ENCODE data around the gene TMEM178B. TPM values are rescaled to one million over a fixed set of nuclear protein-coding genes. Genes with fewer than 3 reads are reported as not detected.
"Not testable (repeated sequence)": the region's sequence is repeated elsewhere in the genome, so short reads cannot be mapped to it uniquely, and the experiment has no call there.

Gene TMEM178B
- polyA plus RNA-seq, 1 of the 3 experiments (the other 2 are of a cell fraction): 0.20 TPM

DNA sequence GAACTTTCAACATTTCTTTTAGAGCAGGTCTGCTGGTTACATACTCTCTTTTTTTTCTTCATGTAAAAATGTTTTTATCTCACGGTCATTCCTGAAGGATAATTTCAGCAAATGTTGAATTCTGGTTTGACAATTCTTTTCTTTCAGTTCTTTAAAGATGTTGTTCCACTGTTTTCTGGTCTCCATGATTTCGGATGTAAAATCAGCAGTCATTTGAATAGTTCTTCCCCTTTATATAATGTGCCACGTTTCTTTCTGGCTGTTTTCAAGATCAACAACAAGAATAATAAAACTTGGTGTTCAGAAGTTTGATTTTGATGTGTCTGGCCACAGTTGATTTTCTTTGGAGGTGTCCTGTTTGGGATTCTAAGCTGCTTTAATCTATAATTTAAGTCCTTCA is 45.1 kb upstream of the TMEM178B start:
- no peaks in the 10 kb centered on the region for H3K4me1 ChIP-seq (ENCODE audit: control insufficient read depth in 1 of 2, insufficient read depth in 2 of 2, low read depth in 1 of 2, low read length in 1 of 2)
- CTCF ChIA-PET: no interaction called here
- H3K36me3 ChIP-seq (replicated peaks in 1 of 2; ENCODE audit: control insufficient read depth in 1 of 2, insufficient read depth in 2 of 2, low read length in 1 of 2): no peaks in the 10 kb centered on the region
- H3K27ac ChIP-seq (ENCODE audit: low read depth in 2 of 2, low read length in 1 of 2): no peak overlapping the region
- no peak overlapping the region for H3K4me3 ChIP-seq (ENCODE audit: low read depth in 2 of 2, low read length in 1 of 2)
- no peaks in the 10 kb centered on the region for H3K79me2 ChIP-seq (ENCODE audit: insufficient read depth)
- WGBS (ENCODE audit: low lambda C conversion rate): 4% methylated on average over 3 of the region's 3 CpGs
- H2AFZ ChIP-seq (ENCODE audit: low read depth): no peak overlapping the region
- 0 out of 2 replicates have a peak, but pooled peaks cover 3% of the 10 kb centered on the region for H3K9me3 ChIP-seq
- no peak overlapping the region for H3K4me2 ChIP-seq
- POLR2A ChIA-PET: no interaction called here
- H4K20me1 ChIP-seq (ENCODE audit: insufficient read depth): no peaks in the 10 kb centered on the region
- no peak for DNase-seq
- no peak for TF ChIP-seq FOXJ3 (CRISPR knock-in tag; IDR thresholded peaks at IDR 0.05)
- no peak for TF ChIP-seq FOSL2 (IDR thresholded peaks at IDR 0.05; ENCODE audit: borderline replicate concordance, low read depth)
- TF ChIP-seq MEF2A (IDR thresholded peaks at IDR 0.05; ENCODE audit: borderline replicate concordance, low read depth): no peak
- TF ChIP-seq REST (IDR thresholded peaks at IDR 0.05; ENCODE audit: low read depth, low read length): no peak
- TF ChIP-seq TEAD4 (IDR thresholded peaks at IDR 0.05; ENCODE audit: borderline replicate concordance, insufficient read depth): no peak
- no peak for TF ChIP-seq FOXM1 (IDR thresholded peaks at IDR 0.05; ENCODE audit: low read depth)
- no peak for TF ChIP-seq GATA2 (CRISPR knock-in tag; IDR thresholded peaks at IDR 0.05)
- no peak for TF ChIP-seq SIN3A (IDR thresholded peaks at IDR 0.05; ENCODE audit: borderline replicate concordance, low read depth, low read length)
- no peak for TF ChIP-seq NRF1 (IDR thresholded peaks at IDR 0.05; ENCODE audit: low read depth, low read length)
- TF ChIP-seq, protein P1, sequence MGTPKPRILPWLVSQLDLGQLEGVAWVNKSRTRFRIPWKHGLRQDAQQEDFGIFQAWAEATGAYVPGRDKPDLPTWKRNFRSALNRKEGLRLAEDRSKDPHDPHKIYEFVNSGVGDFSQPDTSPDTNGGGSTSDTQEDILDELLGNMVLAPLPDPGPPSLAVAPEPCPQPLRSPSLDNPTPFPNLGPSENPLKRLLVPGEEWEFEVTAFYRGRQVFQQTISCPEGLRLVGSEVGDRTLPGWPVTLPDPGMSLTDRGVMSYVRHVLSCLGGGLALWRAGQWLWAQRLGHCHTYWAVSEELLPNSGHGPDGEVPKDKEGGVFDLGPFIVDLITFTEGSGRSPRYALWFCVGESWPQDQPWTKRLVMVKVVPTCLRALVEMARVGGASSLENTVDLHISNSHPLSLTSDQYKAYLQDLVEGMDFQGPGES (IDR thresholded peaks at IDR 0.05; ENCODE audit: low read depth, low read length): no peak
- TF ChIP-seq TAF1 (IDR thresholded peaks at IDR 0.05; ENCODE audit: borderline replicate concordance, low read depth, low read length): no peak
- no peak for TF ChIP-seq NFIC (IDR thresholded peaks at IDR 0.05; ENCODE audit: borderline replicate concordance)
- no peaks in the 10 kb centered on the region for H3K9me2 ChIP-seq
- H3K9ac ChIP-seq: no peak overlapping the region
- H3F3A ChIP-seq (replicated peaks; ENCODE audit: insufficient read depth): no peaks in the 10 kb centered on the region
- no peaks in the 10 kb centered on the region for H3K27me3 ChIP-seq (ENCODE audit: insufficient read depth)

GRCh38 chr7:141032539-141033323 is 41.1 kb upstream of the TMEM178B start:
- WGBS (ENCODE audit: low lambda C conversion rate): 63% methylated on average over 31 of the region's 33 CpGs
- H3K4me3 ChIP-seq (ENCODE audit: low read depth in 2 of 2, low read length in 1 of 2): not testable (repeated sequence)

GRCh38 chr7:141038100-141038499 is 35.8 kb upstream of the TMEM178B start:
- POLR2A ChIA-PET; H3K4me3 ChIP-seq (ENCODE audit: low read depth in 2 of 2, low read length in 1 of 2); H3K27me3 ChIP-seq (ENCODE audit: insufficient read depth); H3K4me2 ChIP-seq; CTCF ChIA-PET; H3K36me3 ChIP-seq (replicated peaks in 1 of 2; ENCODE audit: control insufficient read depth in 1 of 2, insufficient read depth in 2 of 2, low read length in 1 of 2); H3K4me1 ChIP-seq (ENCODE audit: control insufficient read depth in 1 of 2, insufficient read depth in 2 of 2, low read depth in 1 of 2, low read length in 1 of 2); H3K79me2 ChIP-seq (ENCODE audit: insufficient read depth); DNase-seq; H2AFZ ChIP-seq (ENCODE audit: low read depth); H3K27ac ChIP-seq (ENCODE audit: low read depth in 2 of 2, low read length in 1 of 2); H3F3A ChIP-seq (replicated peaks; ENCODE audit: insufficient read depth); H3K9me3 ChIP-seq; H4K20me1 ChIP-seq (ENCODE audit: insufficient read depth); H3K9me2 ChIP-seq; H3K9ac ChIP-seq: not testable (repeated sequence)
- 62% methylated on average over 3 of the region's 3 CpGs for WGBS (ENCODE audit: low lambda C conversion rate)

More at GRCh38 chr7:141032539-141033323, 41.1 kb upstream of the TMEM178B start:
- H3K79me2 ChIP-seq (ENCODE audit: insufficient read depth); H3K27ac ChIP-seq (ENCODE audit: low read depth in 2 of 2, low read length in 1 of 2); DNase-seq; H3K4me2 ChIP-seq; H3K4me1 ChIP-seq (ENCODE audit: control insufficient read depth in 1 of 2, insufficient read depth in 2 of 2, low read depth in 1 of 2, low read length in 1 of 2); H3K9ac ChIP-seq; H3K9me3 ChIP-seq; POLR2A ChIA-PET; H3K27me3 ChIP-seq (ENCODE audit: insufficient read depth); H4K20me1 ChIP-seq (ENCODE audit: insufficient read depth); H2AFZ ChIP-seq (ENCODE audit: low read depth); H3K9me2 ChIP-seq; H3K36me3 ChIP-seq (replicated peaks in 1 of 2; ENCODE audit: control insufficient read depth in 1 of 2, insufficient read depth in 2 of 2, low read length in 1 of 2); H3F3A ChIP-seq (replicated peaks; ENCODE audit: insufficient read depth): not testable (repeated sequence)
- CTCF ChIA-PET: interaction anchor here (0.6 kb wide), 1 partner anchor 259 kb away, joined by 3 read pairs; no protein-coding TSS in a partner anchor

Measured in SK-N-SH (cell line).